GM21619 (cell line): ENCODE measurements around the gene C1orf216.
A peak's percentile ranks its signal among the peaks of the same experiment; 100 is the strongest.
"Not testable (repeated sequence)": the region's sequence is repeated elsewhere in the genome, so short reads cannot be mapped to it uniquely, and the experiment has no call there.

Source experiments
- ATAC-seq: cut with Tn5 transposase; IDR thresholded peaks from one replicate; pipeline ENCODE4 v1.9.1; 2021; ENCODE audit not compliant: unreplicated experiment

The C1orf216 gene, protein sequence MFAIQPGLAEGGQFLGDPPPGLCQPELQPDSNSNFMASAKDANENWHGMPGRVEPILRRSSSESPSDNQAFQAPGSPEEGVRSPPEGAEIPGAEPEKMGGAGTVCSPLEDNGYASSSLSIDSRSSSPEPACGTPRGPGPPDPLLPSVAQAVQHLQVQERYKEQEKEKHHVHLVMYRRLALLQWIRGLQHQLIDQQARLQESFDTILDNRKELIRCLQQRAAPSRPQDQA

DNA sequence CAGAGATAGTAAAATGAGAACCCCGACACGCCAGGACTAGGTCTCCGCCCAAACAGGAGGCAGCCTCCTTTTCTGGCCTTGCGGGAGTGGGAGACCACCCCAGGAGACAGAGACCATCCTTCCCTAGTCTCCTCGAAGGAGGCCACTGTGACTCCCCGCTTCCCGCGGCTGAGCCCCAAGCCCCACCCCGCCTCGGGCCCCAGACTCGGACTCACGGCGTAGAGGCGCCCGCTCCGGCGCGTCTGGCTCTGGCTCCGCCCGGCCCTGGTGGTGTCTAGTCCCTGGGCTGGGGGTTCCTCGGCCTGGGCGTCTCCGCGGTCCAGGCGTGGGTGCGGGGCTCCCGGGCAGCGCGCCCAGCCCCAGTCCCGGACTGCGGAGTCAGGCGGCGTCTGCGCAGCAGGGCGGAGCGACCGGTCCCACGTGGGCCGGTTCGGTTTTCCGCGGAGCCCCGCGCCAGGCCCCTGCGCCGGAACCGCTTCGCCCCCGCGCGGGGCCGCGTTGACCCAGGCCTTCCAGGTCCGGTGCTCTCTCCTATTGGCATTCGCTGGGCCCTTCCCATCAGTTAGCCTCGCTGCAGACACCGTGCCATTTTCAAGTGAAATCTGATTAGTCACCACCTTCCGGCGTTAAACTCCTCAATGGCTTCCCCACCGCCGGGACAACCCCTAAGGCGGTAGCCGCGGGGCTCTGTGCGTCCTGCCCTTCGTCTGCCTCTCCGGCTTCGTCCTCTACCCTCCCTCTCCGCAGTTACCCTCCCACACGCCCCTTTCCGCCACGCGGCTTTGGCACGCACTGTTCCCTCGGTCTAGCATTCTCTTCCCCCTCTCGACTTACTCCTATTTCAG, at the start of gene C1orf216:
TSS of gene C1orf216 (minus strand) at position 393 of the 845 bp plus-strand sequence. CDS start 2,563 bp downstream, outside the sequence.
- peak; percentile 58 for ATAC-seq

DNA sequence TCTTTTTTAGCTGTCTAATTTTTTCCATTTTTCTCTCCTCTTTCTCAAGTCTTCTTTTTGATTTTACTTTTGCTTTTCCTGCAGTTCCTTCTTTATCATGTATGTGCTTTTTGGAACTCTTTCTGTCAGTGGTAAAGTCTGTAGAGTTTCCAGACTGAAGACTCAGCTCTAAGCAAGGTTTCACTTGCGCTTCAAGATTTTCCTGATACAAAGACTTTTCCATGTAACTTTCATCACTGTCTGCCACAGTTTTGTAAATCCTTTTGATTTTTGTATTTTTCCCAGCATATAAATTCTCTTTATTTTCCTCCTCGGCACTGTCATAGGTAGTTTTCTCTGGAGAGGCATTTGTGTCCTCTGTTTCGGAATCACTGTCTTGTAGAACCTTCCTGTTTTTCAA, 45.6 kb upstream of the C1orf216 start:
- ATAC-seq: no peak

DNA sequence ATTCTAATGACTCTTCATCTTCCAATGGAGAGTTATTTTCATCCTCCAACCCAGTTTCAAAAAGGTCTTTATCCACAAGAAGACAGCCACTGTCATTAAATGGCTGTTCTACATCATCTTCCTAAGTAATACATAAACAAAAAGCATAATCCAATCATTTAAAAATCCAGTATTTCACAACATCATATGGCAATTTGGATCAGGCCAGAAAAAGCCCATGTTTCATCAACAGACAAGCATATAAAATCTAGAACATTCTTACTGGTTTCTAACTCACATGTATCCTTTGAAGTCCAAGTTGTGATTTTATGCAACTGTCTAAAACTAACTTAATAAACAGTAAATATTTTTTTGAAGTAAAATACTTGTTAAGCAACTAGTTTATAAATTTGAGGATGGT, 44.5 kb upstream of the C1orf216 start:
- no peak for ATAC-seq

DNA sequence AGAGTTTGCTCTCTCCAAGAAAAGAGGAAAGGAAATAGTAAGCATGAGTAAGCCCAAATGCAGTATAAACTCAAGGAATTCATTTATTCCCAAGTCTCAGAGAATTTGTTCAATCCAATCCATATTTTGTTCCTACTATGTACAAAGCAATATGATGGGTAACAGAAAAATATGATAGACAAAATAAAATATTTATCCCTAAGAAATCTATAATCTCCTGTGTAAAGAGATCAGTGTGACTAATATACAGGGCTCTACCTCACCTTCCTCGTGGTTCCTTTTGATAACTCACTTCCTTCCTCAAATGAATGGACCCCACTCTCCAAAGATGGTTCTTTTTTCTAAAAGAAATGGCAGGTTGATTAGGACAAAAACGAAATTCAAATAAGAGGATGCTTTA, 43.5 kb upstream of the C1orf216 start:
- no peak for ATAC-seq

DNA sequence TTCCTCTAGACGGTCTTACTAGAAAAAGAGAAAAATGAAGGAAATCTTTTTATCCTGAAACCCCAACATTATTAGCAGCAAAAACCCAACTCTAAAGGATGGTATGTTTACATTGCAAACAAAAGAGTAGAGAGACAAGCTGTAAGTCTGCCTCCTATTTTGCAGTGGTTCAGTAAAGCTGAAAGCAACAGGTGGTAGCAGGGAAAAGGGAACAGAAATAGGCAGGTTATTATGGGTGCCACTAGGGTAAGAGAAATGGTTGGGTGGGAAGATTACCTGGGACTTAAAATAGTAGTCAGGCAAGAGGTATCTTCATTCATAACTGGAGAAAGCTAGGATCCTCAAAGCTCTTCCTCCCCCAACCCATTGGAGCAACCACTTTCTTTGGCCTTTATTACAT, 37.4 kb upstream of the C1orf216 start:
- no peak for ATAC-seq

DNA sequence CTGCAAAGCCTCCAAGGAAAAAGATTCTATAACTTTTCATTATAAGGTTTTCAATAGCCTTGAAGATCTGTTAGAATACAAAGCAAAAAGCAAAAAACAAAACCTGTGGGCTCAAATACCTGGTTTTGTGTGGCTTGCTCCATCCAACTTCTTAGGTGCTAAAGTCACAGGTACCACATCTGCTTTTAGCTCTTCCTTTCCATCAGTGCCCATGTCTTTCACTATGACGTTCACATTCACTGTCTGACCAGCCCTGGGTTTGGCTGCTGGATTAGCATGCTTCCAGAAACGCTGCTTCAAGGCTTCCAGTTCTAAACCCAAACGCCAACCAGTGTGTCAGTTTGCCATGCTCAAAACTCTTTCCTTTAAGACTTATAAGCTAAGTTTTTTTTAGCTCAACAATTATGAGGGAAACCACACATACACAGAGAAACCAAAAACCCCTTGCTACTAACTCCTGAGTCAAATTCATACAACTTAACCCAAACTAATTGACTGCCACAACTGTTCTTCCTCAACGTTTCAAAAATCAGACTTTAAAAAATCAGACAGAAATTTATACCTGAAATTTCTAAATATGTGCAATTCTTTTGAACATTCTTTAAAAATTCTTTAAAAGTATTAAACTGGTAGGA, 35.1 kb upstream of the C1orf216 start:
- ATAC-seq: no peak

DNA sequence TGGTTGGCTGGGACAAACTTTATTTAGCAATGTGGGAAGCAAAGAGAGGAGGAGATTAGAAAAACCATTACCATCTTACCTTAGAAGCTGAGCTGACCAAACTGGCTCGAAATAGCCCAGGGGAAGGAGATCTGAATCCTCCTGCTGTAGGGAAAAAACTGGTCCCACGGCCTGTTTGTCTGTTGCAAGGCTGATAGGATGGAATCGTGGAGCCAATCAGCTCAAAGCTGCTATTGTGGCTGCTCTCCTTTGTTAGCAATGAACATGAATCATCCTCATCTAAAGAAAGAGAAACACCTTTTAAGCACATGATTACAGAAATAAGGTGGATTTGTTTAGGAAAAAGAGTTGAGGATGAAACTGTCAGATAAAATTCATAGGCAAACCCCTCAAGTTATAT, 29.6 kb upstream of the C1orf216 start:
- ATAC-seq: no peak

DNA sequence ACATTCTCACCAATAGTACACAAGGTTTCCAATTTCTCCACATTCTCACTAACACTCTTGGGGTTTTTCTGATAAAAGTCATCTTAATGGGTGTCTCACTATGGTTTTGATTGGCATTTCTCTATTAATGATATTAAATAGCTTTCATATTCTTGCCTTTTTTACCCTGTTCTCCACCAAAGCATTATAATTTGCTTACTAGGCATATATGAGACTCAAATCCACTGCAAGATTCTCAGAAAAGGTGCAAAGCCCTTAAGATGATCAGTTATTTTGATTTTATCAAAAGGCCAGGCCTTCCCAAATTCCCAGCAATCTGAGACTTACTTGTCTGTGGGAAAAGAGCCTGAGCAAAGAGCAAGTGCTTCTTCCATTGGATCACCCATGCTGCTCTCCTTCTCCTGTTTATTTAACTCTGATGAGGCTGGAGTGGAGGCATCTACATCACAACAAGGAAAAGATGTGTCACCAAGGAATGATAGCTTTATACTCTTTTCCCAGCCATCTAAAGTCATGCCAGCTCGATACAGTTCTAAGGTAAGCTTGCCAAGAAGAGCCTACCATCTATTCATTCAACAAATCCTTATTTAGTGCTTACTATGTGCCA, 26.5 kb upstream of the C1orf216 start:
- no peak for ATAC-seq

DNA sequence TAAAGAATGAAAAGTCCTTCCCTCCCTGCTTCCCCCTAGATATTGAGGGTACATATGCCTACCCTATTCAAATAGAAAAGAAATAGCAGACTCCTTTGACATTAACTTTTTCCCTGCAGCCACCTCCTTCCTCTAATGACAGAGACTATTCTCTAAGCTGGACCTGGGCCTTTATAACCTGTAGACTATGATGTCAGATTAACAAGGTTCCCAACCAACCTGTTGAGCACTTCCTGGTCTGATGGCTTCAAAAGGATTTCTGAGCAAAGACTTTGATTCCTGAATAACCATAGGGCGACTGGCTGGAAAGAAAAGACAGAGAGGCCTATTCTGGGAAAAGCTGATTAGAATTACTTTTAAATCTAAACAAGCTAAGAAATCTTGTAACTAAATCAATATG, 18.4 kb upstream of the C1orf216 start:
- ATAC-seq: no peak

DNA sequence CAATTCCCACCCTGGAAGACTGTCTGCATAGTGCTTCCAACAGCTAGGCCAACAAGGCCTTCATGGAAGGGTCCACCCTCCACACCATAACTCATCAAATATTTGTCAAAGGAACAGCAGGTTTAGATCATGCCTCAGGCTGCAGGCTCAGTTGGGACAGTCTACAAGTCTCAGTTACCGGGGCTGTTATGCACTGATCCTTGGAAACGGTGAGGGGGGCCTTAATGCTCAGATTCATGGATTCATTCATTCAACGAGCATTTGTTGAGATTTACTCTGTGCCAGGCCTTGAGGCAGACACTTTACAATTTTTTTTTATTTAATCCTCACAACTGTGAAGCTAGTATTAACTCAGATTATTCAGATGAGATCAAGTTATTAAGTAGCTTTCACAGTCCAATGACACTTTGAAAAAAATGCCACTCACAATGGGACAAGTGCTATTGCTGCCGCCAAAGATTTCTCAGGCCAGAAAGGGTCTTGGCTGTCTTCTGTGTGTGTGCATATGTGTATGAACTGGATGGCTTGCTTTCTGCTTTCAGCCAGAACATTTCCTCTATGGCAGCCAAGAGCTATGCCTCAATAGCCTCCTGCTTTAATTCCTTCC, 8.9 kb upstream of the C1orf216 start:
- no peak for ATAC-seq

DNA sequence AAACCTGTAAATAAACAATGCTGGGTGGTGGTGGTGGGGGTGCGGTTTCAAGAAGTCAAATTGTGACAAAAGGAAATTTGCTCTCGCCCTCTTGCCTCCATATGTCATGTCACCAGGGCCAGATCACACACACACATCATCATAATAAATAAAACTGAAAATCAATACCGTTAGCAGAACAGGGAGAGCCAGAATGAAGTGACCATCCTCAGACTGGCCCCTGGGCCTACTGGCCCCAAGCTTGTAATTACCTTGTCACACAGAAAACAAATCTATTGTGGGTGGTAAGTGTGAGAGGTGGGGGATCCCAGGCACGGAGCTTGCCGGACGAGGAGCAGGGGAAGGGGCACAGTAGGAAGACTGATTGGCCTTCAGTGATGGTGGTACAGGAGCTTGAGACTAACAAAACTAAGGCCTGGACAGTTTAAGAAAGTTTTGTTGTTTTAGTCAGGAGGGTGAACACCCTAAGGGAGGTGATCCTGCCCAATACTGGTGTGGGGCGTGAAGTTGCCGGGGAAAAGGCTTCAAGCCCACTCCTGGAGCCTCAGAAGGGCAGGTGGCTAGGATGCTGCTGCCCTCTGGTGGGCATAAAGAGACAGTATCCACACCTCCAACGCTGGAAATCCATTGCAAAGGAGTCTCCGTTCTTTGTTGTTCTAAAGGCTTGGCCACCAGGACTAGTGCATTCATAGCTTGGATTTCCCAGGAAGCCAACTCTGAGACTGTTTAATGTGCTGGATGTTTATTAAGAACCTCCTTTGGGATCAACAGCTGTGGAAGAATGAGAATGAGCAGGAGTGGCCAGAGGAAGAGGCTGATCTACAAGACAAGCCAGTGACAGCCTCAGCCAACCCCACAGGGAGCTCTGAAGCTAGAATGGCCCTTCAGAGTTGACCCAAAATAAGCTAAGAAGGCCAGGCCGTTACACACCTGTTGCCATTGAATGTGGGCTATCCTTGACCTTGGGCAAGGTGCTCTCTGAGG, 8.1 kb upstream of the C1orf216 start:
- ATAC-seq: no peak

DNA sequence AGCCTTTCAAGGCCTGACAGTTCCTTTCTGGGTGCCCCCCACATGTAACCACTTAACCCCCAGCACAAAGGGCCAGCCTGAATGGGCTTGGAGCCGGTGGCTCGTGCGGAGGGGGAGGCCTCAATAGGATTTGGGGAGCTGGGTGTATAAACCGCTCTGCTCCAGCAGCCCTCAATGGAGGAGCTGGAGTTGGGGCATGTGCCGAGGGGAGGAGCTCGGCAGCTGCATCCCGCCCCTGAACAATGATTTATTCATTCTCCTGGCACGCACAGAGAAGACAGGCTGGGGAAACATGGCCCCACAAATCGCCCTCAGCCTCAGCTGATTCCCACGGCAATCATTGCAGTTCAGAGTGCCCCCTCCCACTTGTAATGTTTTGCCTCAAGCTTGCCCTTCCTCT, 6.9 kb upstream of the C1orf216 start:
- ATAC-seq: no peak

DNA sequence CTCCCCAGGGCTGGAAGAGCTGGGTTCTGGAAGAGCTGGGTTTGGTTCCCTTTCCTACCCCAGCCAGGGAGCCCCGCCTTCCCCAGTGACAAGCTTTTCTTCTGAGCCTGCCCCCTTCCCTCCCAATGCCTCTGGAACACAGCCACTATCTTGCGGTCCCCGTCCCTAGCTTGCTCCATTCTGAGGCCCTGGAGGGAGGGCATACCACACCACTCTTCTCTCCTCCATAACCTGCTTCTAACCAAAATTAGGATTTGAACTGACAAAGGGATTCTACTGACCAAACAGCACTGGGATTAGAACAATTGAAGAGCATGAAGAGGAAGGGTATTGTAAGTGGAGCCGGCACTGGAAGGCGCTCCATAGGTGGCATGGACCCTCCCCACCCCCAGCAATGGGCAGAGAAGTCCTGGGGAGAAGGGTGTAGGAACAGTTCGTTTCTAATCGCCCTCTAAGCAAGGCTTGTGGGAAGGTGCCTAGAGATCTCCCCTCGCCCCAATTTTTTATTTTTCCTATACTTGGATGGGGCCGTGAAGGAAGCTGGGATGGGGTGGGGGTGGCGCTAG, 690 bp downstream of the C1orf216 start:
- no peak for ATAC-seq

DNA sequence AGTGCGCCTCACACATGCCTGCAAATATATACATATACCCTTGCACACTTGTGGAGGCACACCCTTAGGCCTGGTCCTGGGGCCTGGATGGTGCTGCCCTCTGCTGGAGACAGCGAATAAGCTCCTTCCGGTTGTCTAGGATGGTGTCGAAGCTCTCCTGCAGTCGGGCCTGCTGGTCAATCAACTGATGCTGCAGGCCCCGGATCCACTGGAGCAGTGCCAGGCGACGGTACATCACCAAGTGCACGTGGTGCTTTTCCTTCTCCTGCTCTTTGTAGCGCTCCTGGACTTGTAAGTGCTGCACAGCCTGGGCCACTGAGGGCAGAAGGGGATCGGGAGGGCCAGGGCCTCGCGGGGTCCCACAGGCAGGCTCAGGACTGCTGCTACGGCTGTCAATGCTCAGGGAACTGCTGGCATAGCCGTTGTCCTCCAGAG, 3.1 kb downstream of the C1orf216 start:
- ATAC-seq: peak; percentile 52

DNA sequence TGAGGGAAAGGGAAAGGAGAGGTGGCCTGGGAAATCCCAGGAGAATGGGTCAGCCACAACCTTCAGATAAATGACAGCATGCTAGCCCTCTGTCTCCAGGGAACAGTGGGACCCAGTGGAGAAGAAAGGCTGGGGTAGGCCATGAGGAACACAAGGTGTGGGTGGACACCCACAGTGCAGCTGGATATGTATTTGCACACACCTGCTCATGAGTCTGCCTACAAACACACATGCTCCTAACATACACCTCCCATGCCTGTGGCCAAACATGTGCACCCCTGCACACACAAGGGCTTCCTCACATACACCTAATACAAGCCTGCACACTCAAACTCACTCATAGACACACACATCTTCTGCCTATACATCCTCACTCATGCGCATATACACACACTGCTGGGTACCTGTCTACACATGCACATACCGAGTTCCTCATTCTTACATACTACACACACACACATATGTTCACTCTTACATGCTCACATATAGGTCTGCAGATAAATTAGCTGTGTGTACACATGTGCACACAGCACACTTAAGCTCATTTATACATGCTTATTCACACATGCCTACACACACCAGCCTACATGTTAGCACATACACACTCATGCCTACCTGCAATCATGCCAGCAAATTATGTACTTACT, 3.6 kb downstream of the C1orf216 start:
- ATAC-seq: no peak

DNA sequence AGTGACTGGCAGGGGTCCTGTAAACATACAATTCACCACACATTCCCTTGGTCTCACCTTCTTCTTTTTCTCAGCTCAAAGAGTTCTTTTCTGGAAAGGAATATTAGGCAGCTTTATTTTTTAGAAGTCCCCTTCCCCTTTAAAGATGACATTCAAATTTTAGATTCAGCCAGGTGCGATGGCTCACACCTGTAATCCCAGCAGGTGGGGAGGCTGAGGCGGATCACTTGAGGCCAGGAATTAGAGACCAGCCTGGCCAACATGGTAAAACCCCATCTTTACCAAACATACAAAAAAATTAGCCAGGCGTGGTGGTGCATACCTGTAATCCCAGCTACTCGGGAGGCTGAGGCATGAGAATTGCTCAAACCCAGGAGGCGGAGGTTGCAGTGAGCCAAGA, 7.6 kb downstream of the C1orf216 start:
- not testable (repeated sequence) for ATAC-seq

DNA sequence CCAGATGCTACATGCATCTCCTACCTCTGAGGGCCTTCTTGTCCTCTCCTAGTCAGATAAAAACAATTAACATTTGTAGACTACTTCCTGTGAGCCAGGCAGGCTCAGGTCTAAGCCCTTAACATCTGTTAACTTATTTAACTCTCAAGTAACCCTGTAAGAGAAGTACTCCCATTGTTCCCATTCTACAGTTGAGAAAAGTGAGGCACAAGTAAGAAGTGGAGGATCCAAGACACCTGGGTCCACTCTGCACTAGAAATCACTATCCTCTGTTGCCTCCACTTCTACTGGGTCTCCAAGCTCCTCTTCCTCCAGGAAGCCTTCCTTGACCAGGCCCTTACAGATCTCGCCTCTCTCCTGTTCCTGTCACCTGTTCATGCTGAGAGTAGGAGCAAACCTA, 9.7 kb downstream of the C1orf216 start:
- no peak for ATAC-seq

DNA sequence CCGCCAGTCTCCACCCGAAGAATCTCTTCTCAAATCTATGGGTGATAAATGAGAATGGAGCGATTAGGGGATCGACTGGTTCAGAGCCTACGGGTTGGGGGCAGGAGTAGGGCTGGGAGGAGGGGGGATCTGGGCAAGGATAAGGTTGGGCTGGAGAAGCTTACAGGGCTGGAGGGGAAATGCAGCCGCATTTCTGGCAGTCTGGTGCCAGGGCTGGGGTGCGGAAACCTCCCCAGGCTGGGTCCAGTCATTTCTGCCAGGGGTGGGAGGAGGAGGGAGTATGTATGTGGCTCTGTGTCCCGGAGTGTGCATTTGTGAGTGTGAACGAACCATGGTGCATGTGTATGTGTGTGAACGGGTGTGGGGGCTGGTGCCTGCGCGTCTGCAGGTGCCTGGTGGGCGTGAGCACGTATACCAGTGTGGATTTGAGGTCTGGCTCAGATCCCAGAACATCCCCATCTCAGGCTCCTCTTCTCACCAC, 10.2 kb downstream of the C1orf216 start:
- no peak for ATAC-seq
